Upper lobe of left lung (tissue), 6 donors: ENCODE measurements around the gene DEFB128. TPM values are rescaled to one million over a fixed set of nuclear protein-coding genes. Genes with fewer than 3 reads are reported as not detected.
"Not testable (repeated sequence)": the region's sequence is repeated elsewhere in the genome, so short reads cannot be mapped to it uniquely, and the experiment has no call there.

Source experiments
- ATAC-seq, 2 donors: fragments of 200-7000 bp; cut with Tn5 transposase; one replicate each; pipeline ENCODE4 v1.9.1; 2022; ENCODE audit warnings: mild to moderate bottlenecking in 2 of 2, moderate library complexity in 2 of 2; ENCODE audit not compliant: low FRiP score in 2 of 2
- DNase-seq, 2 donors: peaks; one replicate each; pipeline ENCODE4 v3.0.0-alpha.2; 2019 to 2020
- H3K27ac ChIP-seq, 4 donors: fragments of 200-600 bp; sonication (generic); one replicate each; pipeline ENCODE4 v1.5.1; 2016 to 2019
- H3K27me3 ChIP-seq, 4 donors: fragments of 200-600 bp; sonication (generic); one replicate each; pipeline ENCODE4 v1.5.1; 2017 to 2019
- H3K36me3 ChIP-seq, 4 donors: fragments of 200-600 bp; sonication (generic); one replicate each; pipeline ENCODE4 v1.5.1; 2016 to 2019
- H3K4me1 ChIP-seq, 4 donors: fragments of 200-600 bp; sonication (generic); one replicate each; pipeline ENCODE4 v1.5.1; 2018 to 2019
- H3K4me3 ChIP-seq, 4 donors: fragments of 200-600 bp; sonication (generic); one replicate each; pipeline ENCODE4 v1.5.1; 2017 to 2019; ENCODE audit warnings: mild to moderate bottlenecking in 2 of 4, moderate library complexity in 1 of 4
- H3K9me3 ChIP-seq, 4 donors: fragments of 200-600 bp; sonication (generic); one replicate each; pipeline ENCODE4 v1.5.1; 2018 to 2019
- CTCF ChIP-seq, 6 experiments: fragments of 450-650 bp in 4 of 6; fragments of 200-600 bp in 2 of 6; sonication (generic) in 2 of 6; IDR thresholded peaks; one replicate each; pipeline ENCODE4 v1.5.1; 2016 to 2019; ENCODE audit warnings: antibody characterized with exemption in 6 of 6
- EP300 ChIP-seq, 4 donors: sonication (generic); formaldehyde crosslinking; IDR thresholded peaks; one replicate each; pipeline ENCODE4 v1.5.1; 2017; ENCODE audit warnings: antibody characterized with exemption in 4 of 4, control low read depth in 2 of 4
- POLR2A ChIP-seq, 4 donors: fragments of 450-650 bp; IDR thresholded peaks; one replicate each; pipeline ENCODE4 v1.5.1; 2016 to 2017; ENCODE audit warnings: antibody characterized with exemption in 4 of 4, mild to moderate bottlenecking in 2 of 4
- POLR2AphosphoS5 ChIP-seq, 2 donors: sonication (generic); formaldehyde crosslinking; IDR thresholded peaks; one replicate each; pipeline ENCODE4 v1.5.1; 2017; ENCODE audit warnings: antibody characterized with exemption in 2 of 2
- WGBS, 2 donors: methylation state at CpG; one replicate each; pipeline ENCODE4 v1.1.5; 2017 to 2018; 5-methylcytosine and 5-hydroxymethylcytosine counted together
- total RNA-seq, 6 donors: library from RNA; depleted of rRNA in 4 of 6; stranded (reverse); fragments of >200 nt in 4 of 6; gene quantifications; one replicate each; pipeline versions ENCODE4 v1.1.0 to v1.2.1, GENCODE V29; 2016 to 2021
- donor health status: DM: no; HTN: no; CAD: no; lungs with moderate emphysema.
- donor health status: DM: no; HTN: yes; CAD: no; lungs with severe emphysema.

DEFB128 gene
- total RNA-seq, 6 donors from 2014 or later = not detected

DNA sequence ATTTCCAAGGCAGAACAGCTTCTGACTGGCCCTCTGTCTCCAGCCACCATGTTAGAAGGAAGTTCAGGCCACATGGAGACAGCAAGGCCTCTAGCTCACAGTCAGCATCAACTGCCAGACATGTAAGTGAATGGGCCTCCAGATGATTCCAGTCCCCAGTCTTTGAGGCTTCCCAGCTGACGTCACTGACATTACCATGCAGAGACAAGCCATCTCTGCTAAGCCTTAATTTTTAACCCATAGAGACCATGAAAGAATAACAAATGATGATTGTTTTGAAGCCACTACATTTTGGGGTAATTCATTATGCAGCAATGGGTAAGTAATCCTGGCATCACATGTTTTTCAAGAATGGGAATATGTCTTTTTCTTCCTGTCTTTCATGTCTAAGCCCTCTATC lies 26.3 kb upstream of the DEFB128 start:
- H3K27ac ChIP-seq = no peak overlapping the region
- WGBS, 2 donors = 67 to 100% methylated on average over 1 of the region's 1 CpG
- TF ChIP-seq CTCF (IDR thresholded peaks at IDR 0.05) (no peak), POLR2A (IDR thresholded peaks at IDR 0.05) (no peak), POLR2AphosphoS5 (IDR thresholded peaks at IDR 0.05) (no peak), EP300 (IDR thresholded peaks at IDR 0.05) (no peak)
- no peaks in the 10 kb centered on the region for H3K9me3 ChIP-seq
- DNase-seq (no peak), ATAC-seq (no peak)
- no peak overlapping the region for H3K4me3 ChIP-seq
- H3K36me3 ChIP-seq = no peaks in the 10 kb centered on the region
- H3K4me1 ChIP-seq = no peaks in the 10 kb centered on the region
- no peaks in the 10 kb centered on the region for H3K27me3 ChIP-seq

DNA sequence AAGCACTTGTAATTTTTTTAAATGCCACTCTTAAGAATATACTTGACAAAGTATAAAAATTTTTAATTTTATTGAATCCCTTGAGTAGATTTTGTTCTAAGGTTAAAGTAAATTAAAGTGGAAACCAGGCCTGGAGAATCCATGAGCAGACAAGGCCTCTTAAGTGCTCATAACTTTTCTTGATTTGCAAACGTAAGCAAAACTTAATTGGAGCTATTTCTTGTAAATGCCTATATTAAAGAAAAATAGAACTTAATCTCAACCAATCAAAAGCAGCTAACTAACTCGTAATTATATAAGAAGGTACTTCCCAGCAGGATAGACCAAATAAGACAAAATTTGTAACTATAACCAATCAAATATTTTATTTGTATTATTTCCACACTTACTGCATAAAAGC lies 24.9 kb upstream of the DEFB128 start:
- no peak overlapping the region for H3K4me3 ChIP-seq
- 65 to 66% methylated on average over 2 of the region's 2 CpGs for WGBS, 2 donors
- no peak overlapping the region for H3K27ac ChIP-seq
- H3K9me3 ChIP-seq = no peaks in the 10 kb centered on the region
- ATAC-seq (no peak), DNase-seq (no peak)
- no peaks in the 10 kb centered on the region for H3K4me1 ChIP-seq
- H3K36me3 ChIP-seq = no peaks in the 10 kb centered on the region
- no peak for TF ChIP-seq CTCF (IDR thresholded peaks at IDR 0.05)
- no peak for TF ChIP-seq POLR2AphosphoS5 (IDR thresholded peaks at IDR 0.05)
- H3K27me3 ChIP-seq = no peaks in the 10 kb centered on the region

GRCh38 chr20:210809-211502 lies 21.4 kb upstream of the DEFB128 start:
- TF ChIP-seq EP300 (IDR thresholded peaks at IDR 0.05) = peak in 1 of 4 donors; percentile 4
- no peak for TF ChIP-seq POLR2AphosphoS5 (IDR thresholded peaks at IDR 0.05)
- no peaks in the 10 kb centered on the region for H3K9me3 ChIP-seq
- no peaks in the 10 kb centered on the region for H3K4me1 ChIP-seq
- no peaks in the 10 kb centered on the region for H3K36me3 ChIP-seq
- H3K4me3 ChIP-seq = no peak overlapping the region
- no peak overlapping the region for H3K27ac ChIP-seq
- WGBS, 2 donors = 44 to 46% methylated on average over 7 of the region's 7 CpGs
- ATAC-seq = peak in 1 of 2 donors; percentile 43
- no peak for DNase-seq
- no peaks in the 10 kb centered on the region for H3K27me3 ChIP-seq

GRCh38 chr20:208942-209566 lies 19.5 kb upstream of the DEFB128 start:
- Histone ChIP-seq H3K4me3 (no peak overlapping the region), H3K9me3 (no peaks in the 10 kb centered on the region), H3K4me1 (no peaks in the 10 kb centered on the region), H3K36me3 (no peaks in the 10 kb centered on the region), H3K27ac (no peak overlapping the region), H3K27me3 (no peaks in the 10 kb centered on the region)
- 29 to 36% methylated on average over 5 of the region's 5 CpGs for WGBS, 2 donors
- no peak for TF ChIP-seq POLR2A (IDR thresholded peaks at IDR 0.05)
- TF ChIP-seq CTCF (IDR thresholded peaks at IDR 0.05) = peak in 5 of 6 experiments; percentile 36 to 63 (median 49)
- DNase-seq (no peak), ATAC-seq (peak in 1 of 2 donors; percentile 66)

DNA sequence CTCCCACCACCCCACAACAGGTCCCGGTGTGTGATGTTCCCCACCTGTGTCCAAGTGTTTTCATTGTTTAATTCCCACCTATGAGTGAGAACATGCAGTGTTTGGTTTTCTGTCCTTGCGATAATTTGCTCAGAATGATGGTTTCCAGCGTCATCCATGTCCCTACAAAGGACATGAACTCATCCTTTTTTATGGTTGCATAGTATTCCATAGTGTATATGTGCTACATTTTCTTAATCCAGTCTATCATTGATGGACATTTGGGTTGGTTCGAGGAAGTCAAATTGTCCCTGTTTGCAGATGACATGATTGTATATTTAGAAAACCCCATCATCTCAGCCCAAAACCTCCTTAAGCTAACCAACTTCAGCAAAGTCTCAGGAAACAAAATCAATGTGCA lies 14.1 kb upstream of the DEFB128 start:
- H3K4me3 ChIP-seq, DNase-seq, H3K36me3 ChIP-seq, H3K4me1 ChIP-seq, H3K9me3 ChIP-seq, H3K27me3 ChIP-seq, H3K27ac ChIP-seq, ATAC-seq: not testable (repeated sequence)
- 62 to 71% methylated on average over 4 of the region's 4 CpGs for WGBS, 2 donors

- Histone ChIP-seq H3K27me3 (no peaks in the 10 kb centered on the region), H3K4me3 (no peak overlapping the region), H3K4me1 (no peaks in the 10 kb centered on the region), H3K27ac (no peak overlapping the region), H3K9me3 (no peaks in the 10 kb centered on the region), H3K36me3 (no peaks in the 10 kb centered on the region)
- DNase-seq (no peak), ATAC-seq (no peak)
- 56 to 60% methylated on average over 2 to 4 of the region's 4 CpGs for WGBS, 2 donors
- TF ChIP-seq EP300 (IDR thresholded peaks at IDR 0.05) = no peak
- no peak for TF ChIP-seq CTCF (IDR thresholded peaks at IDR 0.05)
- no peak for TF ChIP-seq POLR2AphosphoS5 (IDR thresholded peaks at IDR 0.05)
- TF ChIP-seq POLR2A (IDR thresholded peaks at IDR 0.05) = no peak
Observed at GRCh38 chr20:199996-200395, 10.5 kb upstream of the DEFB128 start.
